Breast epithelium (tissue), 4 donors: ENCODE data around the gene PLAAT5. TPM values are rescaled to one million over a fixed set of nuclear protein-coding genes. Genes with fewer than 3 reads are reported as not detected.

Experiments
- DNase-seq, 2 donors: peaks; one replicate each; pipeline ENCODE4 v3.0.0-alpha.2; 2019; ENCODE audit warnings: low spot score in 2 of 2
- H3K27ac ChIP-seq, 2 donors: fragments of 200-600 bp; sonication (generic) in 1 of 2; one replicate each; pipeline ENCODE4 v1.5.1; 2016 to 2019; ENCODE audit warnings: mild to moderate bottlenecking in 1 of 2
- H3K27me3 ChIP-seq, 2 donors: fragments of 200-600 bp; sonication (generic) in 1 of 2; one replicate each; pipeline versions ENCODE4 v1.5.1 to v1.6.0; 2017 to 2019; ENCODE audit warnings: control low read depth in 1 of 2, mild to moderate bottlenecking in 1 of 2
- H3K36me3 ChIP-seq: fragments of 200-600 bp; one replicate; pipeline ENCODE4 v1.5.1; 2019
- H3K4me1 ChIP-seq, 2 donors: fragments of 200-600 bp; sonication (generic); one replicate each; pipeline ENCODE4 v1.5.1; 2016 to 2019; ENCODE audit warnings: control low read depth in 1 of 2
- H3K4me3 ChIP-seq, 3 donors: fragments of 200-600 bp; sonication (generic); 1 replicate in 2 of 3; 2 replicates in 1 of 3; pipeline ENCODE4 v1.5.1; 2016 to 2019; ENCODE audit warnings: mild to moderate bottlenecking in 3 of 3, moderate library complexity in 2 of 3
- H3K9me3 ChIP-seq, 2 donors: fragments of 200-600 bp; sonication (generic) in 1 of 2; one replicate each; pipeline ENCODE4 v1.5.1; 2016 to 2019; ENCODE audit warnings: control low read depth in 1 of 2
- CTCF ChIP-seq, 3 donors: fragments of 450-650 bp; IDR thresholded peaks; one replicate each; pipeline ENCODE4 v1.5.1; 2016 to 2017; ENCODE audit warnings: antibody characterized with exemption in 3 of 3, mild to moderate bottlenecking in 3 of 3, moderate library complexity in 3 of 3
- POLR2A ChIP-seq: fragments of 450-650 bp; IDR thresholded peaks from one replicate; pipeline ENCODE4 v1.6.1; 2016; ENCODE audit warnings: antibody characterized with exemption, mild to moderate bottlenecking, moderate library complexity
- POLR2AphosphoS5 ChIP-seq, 3 donors: sonication (generic); formaldehyde crosslinking; IDR thresholded peaks; one replicate each; pipeline ENCODE4 v1.6.1; 2017; ENCODE audit warnings: antibody characterized with exemption in 3 of 3
- intact Hi-C: fragments of 100-400 bp; cut with DNase I; formaldehyde crosslinking; loops from one replicate; pipeline ENCODE4 v1.15.1; 2023; ENCODE audit warnings: low total_unique reads
- total RNA-seq, 3 donors: library from RNA; depleted of rRNA; stranded (reverse); fragments of >200 nt; gene quantifications; one replicate each; pipeline ENCODE4 v1.1.0, GENCODE V29; 2016

The PLAAT5 gene
- total RNA-seq, 3 donors from 2014 or later = 9.8 to 61.9 (median 11.9) TPM

GRCh38 chr11:63508745-63509144, 17.8 kb upstream of the PLAAT5 start:
- Histone ChIP-seq H3K4me3 (no peak overlapping the region), H3K27ac (no peak overlapping the region)

GRCh38 chr11:63508009-63508408, 17.0 kb upstream of the PLAAT5 start:
- no peak for DNase-seq
- H3K27ac ChIP-seq = no peak overlapping the region
- TF ChIP-seq CTCF (IDR thresholded peaks at IDR 0.05) (peak in 1 of 3 donors; percentile 17), POLR2A (no peak)
- no peaks in the 10 kb centered on the region for H3K4me1 ChIP-seq
- no peaks in the 10 kb centered on the region for H3K9me3 ChIP-seq
- no peak overlapping the region for H3K4me3 ChIP-seq
- no peaks in the 10 kb centered on the region for H3K36me3 ChIP-seq
- no peaks in the 10 kb centered on the region for H3K27me3 ChIP-seq
- intact Hi-C loops = no loop called here

More at GRCh38 chr11:63508745-63509144, 17.8 kb upstream of the PLAAT5 start:
- no peak for DNase-seq
- TF ChIP-seq CTCF (IDR thresholded peaks at IDR 0.05) (no peak), POLR2A (no peak), POLR2AphosphoS5 (IDR thresholded peaks at IDR 0.05) (no peak)
- intact Hi-C loops = no loop called here
- H3K9me3 ChIP-seq = no peaks in the 10 kb centered on the region
- H3K27me3 ChIP-seq = no peaks in the 10 kb centered on the region
- H3K4me1 ChIP-seq = no peaks in the 10 kb centered on the region
- no peaks in the 10 kb centered on the region for H3K36me3 ChIP-seq

- no peak for TF ChIP-seq POLR2AphosphoS5 (IDR thresholded peaks at IDR 0.05)
- no peak for TF ChIP-seq POLR2A
- TF ChIP-seq CTCF (IDR thresholded peaks at IDR 0.05) = no peak
- no peak for DNase-seq
- no peak overlapping the region for H3K4me3 ChIP-seq
- no peaks in the 10 kb centered on the region for H3K4me1 ChIP-seq
- H3K36me3 ChIP-seq = no peaks in the 10 kb centered on the region
- intact Hi-C loops = no loop called here
- H3K27me3 ChIP-seq = no peaks in the 10 kb centered on the region
- no peak overlapping the region for H3K27ac ChIP-seq
- no peaks in the 10 kb centered on the region for H3K9me3 ChIP-seq
These were observed 16.5 kb upstream of the PLAAT5 start for GRCh38 chr11:63507511-63507910.

- Histone ChIP-seq H3K27me3 (no peaks in the 10 kb centered on the region), H3K36me3 (no peaks in the 10 kb centered on the region), H3K4me1 (no peaks in the 10 kb centered on the region), H3K4me3 (no peak overlapping the region), H3K9me3 (no peaks in the 10 kb centered on the region), H3K27ac (no peak overlapping the region)
- DNase-seq = no peak
- TF ChIP-seq POLR2AphosphoS5 (IDR thresholded peaks at IDR 0.05) (no peak), POLR2A (no peak), CTCF (IDR thresholded peaks at IDR 0.05) (no peak)
- intact Hi-C loops = no loop called here
These were observed 15.9 kb upstream of the PLAAT5 start for GRCh38 chr11:63506876-63507275.

GRCh38 chr11:63505857-63506528, 15.0 kb upstream of the PLAAT5 start, which contains the start of gene LGALS12:
Gene LGALS12 (plus strand): TSS chr11:63506084. CDS start chr11:63506459, 375 bp downstream.
- intact Hi-C loops = no loop called here
- no peak within 1 kb of the TSS for H3K27ac ChIP-seq

More at GRCh38 chr11:63505857-63506528, 15.0 kb upstream of the PLAAT5 start, which contains the start of gene LGALS12:
- no peaks in the 10 kb centered on the region for H3K36me3 ChIP-seq
- H3K4me1 ChIP-seq = no peaks in the 10 kb centered on the region
- no peak within 1 kb of the TSS for H3K4me3 ChIP-seq
- no peak for DNase-seq
- TF ChIP-seq POLR2A (no peak), CTCF (IDR thresholded peaks at IDR 0.05) (no peak), POLR2AphosphoS5 (IDR thresholded peaks at IDR 0.05) (no peak)
- H3K27me3 ChIP-seq = no peaks in the 10 kb centered on the region
- no peaks in the 10 kb centered on the region for H3K9me3 ChIP-seq
